Activated CD4-positive, CD25-positive, alpha-beta regulatory T cell (primary cell): ENCODE results near the gene C1orf232.

ENCODE experiments used
- DNase-seq, 4 experiments: peaks; one replicate each; lab custom pipeline; 2025; lab: John Stamatoyannopoulos, UW

The C1orf232 gene

DNA sequence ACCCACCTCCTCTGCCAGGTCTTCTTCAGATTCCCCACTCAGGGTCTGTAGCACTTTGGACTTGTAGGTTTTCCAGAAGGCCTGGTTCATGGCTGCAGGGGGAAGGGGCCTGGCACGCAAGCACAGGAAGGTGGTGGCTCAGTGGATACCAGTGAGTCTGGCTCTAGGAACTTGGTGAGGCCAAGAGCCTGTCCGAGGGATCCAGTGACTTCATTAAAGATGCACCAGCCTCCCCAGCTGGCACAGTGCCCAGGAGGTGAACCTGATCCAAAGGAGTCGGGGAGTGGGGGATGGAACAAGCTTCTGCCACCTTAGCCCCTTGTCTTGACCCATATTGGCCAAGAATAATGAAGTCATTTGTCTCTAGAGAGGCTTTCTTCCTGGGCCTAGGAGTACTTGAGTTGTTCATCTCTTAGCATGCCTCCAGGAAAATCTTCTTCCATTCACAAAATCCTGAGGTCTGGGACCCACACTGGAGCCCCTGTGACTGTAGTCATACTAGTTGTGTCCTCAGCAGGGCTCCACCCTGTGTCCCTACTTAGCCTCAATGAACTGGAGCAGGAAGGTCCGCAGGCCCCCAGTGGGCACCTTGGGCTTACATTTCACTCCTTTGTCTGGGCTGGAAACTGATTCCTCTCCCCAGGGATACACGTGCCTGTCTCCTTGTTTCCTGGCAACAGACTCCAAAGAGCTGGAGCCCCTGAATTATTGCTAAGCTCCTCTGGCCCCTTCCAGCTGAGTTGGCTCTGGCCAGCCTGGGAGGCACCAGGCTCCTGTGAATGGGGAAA lies at the start of gene C1orf232:
Gene C1orf232 (minus strand): TSS at position 554 of the 788 bp plus-strand sequence. CDS start 464 bp downstream, at position 90.
- DNase-seq = no peak

DNA sequence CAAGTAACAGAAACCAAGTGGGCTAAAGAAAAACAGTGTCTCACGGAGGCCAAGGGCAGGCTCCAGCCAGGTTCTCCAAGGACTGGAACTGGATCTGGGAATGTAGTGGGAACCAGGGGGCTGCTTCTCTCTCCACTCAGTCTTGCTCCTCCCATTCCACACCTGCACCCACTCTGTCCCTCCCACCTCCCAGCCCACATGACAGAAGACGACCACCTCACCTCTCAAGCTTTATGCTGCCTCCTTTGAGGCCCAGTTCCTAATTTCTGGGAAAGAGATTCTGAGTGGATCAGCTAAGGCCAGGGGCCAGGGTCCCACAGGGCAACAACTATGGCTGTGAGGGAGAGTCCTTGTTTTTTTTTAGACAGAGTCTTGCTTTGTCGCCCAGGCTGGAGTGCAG lies 46.5 kb upstream of the C1orf232 start:
- no peak for DNase-seq

- no peak for DNase-seq
Observed at GRCh38 chr1:26213335-26213905, 44.7 kb upstream of the C1orf232 start.

GRCh38 chr1:26212726-26213125 lies 44.0 kb upstream of the C1orf232 start:
- no peak for DNase-seq

DNA sequence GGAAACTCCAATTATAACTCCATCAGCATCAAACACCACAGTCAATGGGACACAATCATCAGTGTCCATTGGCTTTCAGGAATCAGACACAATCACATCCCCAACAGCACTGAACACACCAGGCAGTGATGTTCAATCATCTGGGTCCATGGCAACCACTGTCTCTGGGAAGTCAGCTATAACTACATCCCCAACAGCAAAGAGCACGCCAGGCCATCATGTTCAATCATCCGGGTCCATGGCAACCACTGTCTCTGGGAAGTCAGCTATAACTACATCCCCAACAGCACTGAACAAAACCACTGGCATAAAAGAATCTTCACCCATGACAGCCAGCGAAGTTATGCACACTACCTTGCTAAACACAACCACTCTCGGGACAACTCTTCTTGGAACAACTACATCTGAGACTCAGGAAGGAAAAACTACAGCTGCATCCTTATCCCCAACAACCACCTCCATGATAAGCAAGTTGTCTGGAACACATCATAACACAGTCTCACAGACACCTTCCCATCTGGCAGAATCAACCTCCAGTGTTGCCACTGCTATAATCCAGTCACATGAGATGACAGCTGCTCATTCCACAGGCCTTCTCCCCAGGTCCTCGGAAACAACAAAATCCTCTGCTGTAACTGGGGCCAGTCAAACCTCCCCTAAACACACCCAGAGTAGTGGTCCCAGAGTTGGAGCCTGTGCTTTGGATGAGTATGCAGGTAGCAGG lies 41.5 kb upstream of the C1orf232 start:
- DNase-seq = no peak

- DNase-seq = no peak
Observed at GRCh38 chr1:26203642-26204318, 35.0 kb upstream of the C1orf232 start.

DNA sequence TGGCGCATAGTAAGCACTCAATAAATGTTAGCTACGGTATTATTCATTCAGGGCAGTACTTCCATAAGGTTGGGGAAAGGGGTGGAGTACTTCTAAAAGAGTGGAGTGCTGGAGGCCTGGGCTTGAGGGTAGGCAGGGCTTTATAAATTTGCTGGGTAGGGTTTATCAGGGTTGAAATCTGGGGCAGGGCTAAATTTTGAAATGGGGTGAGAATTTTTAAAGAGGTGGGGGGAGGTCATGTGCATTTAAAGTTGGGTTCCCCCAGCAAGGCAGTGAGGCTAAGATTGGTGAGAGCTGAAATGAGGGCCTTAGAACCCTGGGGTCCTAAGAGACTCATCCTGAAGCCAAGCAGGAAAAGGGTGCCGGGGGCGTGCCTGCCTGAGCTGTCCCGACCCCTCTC lies 31.6 kb upstream of the C1orf232 start:
- no peak for DNase-seq

DNA sequence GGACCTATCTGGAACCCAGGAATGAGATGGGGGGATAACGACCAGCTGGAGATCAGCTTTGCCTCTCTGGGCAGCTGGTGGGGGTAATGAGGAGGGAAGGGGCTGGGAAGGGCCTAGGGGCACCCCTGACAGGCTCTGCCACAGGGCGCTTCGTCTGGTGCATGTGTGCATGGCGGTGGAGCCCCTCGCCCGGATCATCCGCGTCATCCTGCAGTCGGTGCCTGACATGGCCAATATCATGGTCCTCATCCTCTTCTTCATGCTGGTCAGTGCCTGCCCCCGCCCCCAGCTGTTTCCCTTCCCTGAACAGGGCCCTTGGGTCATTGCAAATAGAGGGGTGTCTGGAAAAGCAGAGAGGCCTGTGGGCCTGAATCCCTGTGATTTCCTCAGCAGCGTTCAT lies 29.1 kb upstream of the C1orf232 start:
- no peak for DNase-seq

GRCh38 chr1:26197301-26197700 lies 28.5 kb upstream of the C1orf232 start:
- no peak for DNase-seq

GRCh38 chr1:26195805-26196204 lies 27.0 kb upstream of the C1orf232 start:
- no peak for DNase-seq

- DNase-seq = no peak
Observed at GRCh38 chr1:26191739-26192138, 23.0 kb upstream of the C1orf232 start.

DNA sequence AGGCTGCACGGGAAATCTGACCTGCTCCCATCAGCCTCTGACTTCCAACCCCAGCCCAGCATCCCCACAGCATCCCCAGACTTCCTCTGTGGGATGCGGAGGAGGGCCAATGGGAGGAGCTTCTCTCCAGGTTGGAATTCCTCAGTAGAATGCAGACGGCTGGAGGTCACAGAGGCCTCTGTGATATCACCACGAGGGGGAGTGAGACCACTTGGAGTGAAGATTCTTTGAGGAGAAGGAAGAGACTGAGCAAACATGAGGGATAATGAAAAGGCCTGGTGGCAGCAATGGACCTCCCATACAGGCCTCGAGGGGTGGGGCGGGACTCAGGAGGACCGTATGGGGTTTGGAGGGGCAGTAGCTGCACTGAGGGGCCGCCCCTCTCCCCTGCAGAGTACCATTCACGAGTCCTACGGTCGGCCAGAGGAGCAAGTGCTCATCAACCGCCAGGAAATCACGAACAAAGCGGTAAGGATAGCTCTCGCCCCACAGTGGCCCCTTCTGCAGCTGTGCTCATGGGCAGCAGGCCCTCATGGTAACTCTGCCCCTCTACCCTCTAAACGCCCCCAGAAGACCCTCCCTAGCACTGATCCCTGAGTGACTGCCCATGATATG lies 21.7 kb upstream of the C1orf232 start, which contains the start of gene CATSPER4:
Gene CATSPER4 (plus strand): TSS at position 230 of the 615 bp plus-strand sequence. CDS start 26 bp downstream, at position 256.
- no peak for DNase-seq

- no peak for DNase-seq
Observed at GRCh38 chr1:26189751-26190275, 21.1 kb upstream of the C1orf232 start.

GRCh38 chr1:26189331-26189730 lies 20.6 kb upstream of the C1orf232 start:
- DNase-seq = no peak

- no peak for DNase-seq
Observed at GRCh38 chr1:26188477-26188876, 19.7 kb upstream of the C1orf232 start.

DNA sequence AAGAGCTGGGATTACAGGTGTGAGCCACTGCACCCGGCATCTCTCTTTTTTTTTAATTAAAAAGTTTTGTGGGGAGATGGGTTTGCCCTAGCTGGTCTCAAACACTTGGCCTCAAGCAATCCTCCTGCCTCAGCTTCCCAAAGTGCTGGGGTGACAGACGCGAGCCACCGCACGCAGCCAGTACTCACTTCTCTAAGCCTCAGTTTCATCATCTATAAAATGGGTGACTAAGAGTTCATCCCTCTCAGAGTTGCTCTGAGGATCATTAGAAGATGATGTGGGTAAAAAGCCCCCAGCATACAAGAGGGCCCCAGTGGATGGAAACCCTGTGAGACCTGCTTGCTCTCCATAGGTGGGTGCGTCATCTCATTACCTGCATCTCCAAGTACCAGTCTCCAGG lies 19.1 kb upstream of the C1orf232 start:
- DNase-seq = no peak

DNA sequence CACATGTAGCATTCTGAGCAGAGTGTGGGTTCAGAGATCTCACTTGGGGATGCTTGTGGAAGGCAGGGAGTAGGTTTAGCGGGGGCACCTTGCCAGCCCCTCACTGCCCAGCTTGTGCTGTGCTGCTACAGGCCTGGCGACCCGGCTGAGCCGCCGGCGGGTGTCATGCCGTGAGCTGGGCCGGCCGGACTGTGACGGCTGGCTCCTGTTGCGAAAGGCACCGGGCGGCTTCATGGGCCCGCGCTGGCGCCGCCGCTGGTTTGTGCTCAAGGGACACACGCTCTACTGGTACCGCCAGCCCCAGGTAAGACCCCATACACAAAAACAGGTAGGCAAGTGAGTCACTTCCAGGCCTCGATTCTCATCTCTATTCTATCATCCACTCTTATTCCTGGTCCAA lies 16.1 kb upstream of the C1orf232 start:
- no peak for DNase-seq

GRCh38 chr1:26184086-26184485 lies 15.3 kb upstream of the C1orf232 start:
- no peak for DNase-seq

DNA sequence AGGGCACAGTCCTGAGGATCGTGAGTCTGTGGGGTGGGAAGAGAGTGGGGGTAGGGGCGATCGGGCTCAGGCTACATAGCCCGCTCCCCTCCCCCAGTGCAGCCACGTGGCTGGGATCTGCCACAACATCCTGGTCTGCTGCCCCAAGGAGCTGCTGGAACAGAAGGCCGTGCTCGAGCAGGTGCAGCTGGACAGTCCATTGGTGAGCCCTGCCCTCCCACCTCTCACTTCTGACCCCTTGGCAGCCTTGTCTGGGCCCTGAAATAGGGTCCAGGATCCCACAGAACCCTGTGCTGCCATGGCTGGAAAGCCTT lies 13.6 kb upstream of the C1orf232 start:
- no peak for DNase-seq

DNA sequence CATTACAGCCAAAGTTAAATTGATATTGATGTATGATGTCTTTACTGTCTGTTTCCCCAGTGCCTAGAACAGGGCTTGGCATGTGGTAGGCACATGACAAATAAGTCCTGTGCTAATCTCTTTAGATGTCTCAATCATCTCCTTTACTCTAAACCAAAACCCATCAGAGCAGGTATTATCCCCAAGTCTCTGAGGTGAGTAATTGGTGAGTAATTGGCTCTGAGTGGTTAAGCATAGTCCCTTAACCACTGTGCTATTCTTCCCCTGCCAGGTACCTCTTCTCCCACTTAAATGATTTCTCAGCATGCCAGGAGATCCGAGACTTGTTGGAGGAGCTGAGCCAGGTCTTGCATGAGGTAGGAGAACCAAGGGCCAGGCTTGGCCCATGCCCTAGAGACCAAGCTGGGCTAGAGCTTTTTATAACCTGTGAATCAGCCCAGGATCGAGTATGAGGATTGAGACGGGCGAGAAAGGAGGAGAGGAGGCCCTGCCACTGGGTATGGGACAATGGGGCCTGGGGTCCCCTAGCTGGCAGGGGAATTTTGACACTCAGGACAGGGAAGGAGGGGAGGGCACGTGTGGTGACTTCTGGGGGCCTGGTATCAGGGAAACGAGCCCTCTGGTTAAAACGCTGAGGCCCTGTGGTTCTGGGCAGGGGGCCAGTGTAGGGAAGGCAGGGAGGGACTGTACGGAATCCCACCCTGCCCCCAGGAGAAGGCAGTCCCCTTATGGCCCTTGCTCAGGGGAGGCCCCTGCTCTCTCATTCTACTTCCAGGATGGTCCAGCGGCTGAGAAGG lies 13.0 kb upstream of the C1orf232 start:
- DNase-seq = no peak

DNA sequence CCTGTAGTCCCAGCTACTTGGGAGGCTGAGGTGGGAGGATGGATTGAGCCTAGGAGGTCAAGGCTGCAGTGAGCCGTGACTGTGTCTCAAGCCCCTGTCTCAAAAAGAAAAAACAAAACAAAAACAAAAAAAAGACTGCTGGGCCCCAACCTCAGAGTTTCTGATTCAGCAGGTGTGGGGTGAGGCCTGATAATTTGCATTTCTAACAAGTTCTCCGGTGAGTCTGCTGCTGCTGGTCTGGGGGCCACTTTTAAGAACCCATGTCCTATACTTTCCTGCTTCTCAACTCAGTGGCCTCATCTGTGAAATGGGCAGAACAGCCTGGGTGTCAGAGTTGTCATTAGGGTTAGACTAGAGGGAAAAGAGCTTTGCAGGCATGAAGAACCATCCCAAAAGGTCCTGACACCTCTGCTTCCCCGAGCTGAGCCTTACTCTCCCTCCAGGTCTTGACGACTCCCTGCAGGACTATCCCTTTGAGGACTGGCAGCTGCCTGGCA lies 11.3 kb upstream of the C1orf232 start:
- no peak for DNase-seq
